ENCODE results near the gene LYPLA2. TPM values are rescaled to one million over a fixed set of nuclear protein-coding genes. Genes with fewer than 3 reads are reported as not detected.

Gene LYPLA2
- total and polyA plus RNA-seq, 2 of the 4 experiments (the other 2 are of a cell fraction) = 44.3 to 78.6 TPM

DNA sequence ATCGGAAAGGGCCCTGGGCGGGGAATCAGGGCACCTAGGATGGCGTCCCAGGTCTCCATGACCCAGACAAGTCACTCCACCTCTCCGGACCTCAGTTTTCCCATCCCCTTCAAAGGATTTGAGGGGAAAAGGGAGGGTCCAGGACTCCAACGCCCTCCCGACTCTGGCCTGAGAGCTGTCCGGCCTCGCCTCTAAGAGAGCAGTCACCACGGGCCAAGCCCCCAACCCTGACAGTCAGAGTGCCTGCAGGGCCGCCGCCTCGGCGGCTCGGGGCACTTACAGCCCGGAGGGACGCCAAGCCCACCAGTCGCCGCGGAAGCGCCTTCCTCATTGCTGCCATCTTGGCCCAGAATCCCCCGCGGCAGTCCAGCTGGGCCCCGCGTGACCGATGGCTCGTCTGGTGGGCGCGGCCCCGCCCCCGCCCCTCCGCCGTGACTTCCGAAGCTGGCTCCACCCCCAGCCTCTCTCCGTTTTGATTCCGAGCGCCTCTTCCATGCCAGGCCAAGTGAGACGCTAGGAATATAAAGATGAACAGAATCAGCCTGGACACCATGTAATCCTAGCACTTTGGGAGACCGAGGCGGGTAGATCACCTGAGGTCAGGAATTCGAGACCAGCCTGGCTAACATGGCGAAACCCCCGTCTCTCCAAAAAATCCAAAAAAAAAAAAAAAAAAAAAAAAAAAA lies 34.3 kb downstream of the LYPLA2 start, which contains the start of gene HMGCL:
Gene HMGCL (minus strand): TSS at position 354 of the 686 bp plus-strand sequence. CDS start 14 bp downstream, at position 340.
- H4K91ac ChIP-seq (ENCODE audit: insufficient read depth, low read depth, low read length) = peak within 1 kb of the TSS; percentile 68
- ATAC-seq (ENCODE audit: low read depth) (peak; percentile 99), DNase-seq (peak; percentile 84)
- H3K27ac ChIP-seq (ENCODE audit: insufficient read depth, low read length) = peak within 1 kb of the TSS; percentile 99
- H3K4me2 ChIP-seq (ENCODE audit: low read depth, low read length) = peak within 1 kb of the TSS; percentile 89
- dilution Hi-C loops (cut with HindIII; ENCODE audit: low sequenced_read_pairs, unreplicated experiment) = no loop called here
- in situ Hi-C loops (cut with MboI; ENCODE audit: low sequenced_read_pairs) = no loop called here
- H4K20me1 ChIP-seq (ENCODE audit: insufficient read depth, low read length) = no peaks in the 10 kb centered on the region
- H4K8ac ChIP-seq (ENCODE audit: low read depth in 2 of 2, low read length in 2 of 2) = peak within 1 kb of the TSS; percentile 96 to 100
- peak within 1 kb of the TSS; percentile 90 for H3K18ac ChIP-seq (ENCODE audit: low read depth, low read length)
- peak within 1 kb of the TSS; percentile 6; the same call in 1 of the 2 replicates for H3K23ac ChIP-seq (ENCODE audit: low read depth, low read length)
- peak within 1 kb of the TSS; percentile 31 for H2AK5ac ChIP-seq (ENCODE audit: low read depth, low read length)
- H2BK5ac ChIP-seq (ENCODE audit: low read depth, low read length, poor library complexity, severe bottlenecking) = peak within 1 kb of the TSS; percentile 91
- 0% methylated on average over 20 of the region's 42 CpGs; no CpG with 5 or more reads in 1 of the 2 experiments for WGBS, 2 experiments (ENCODE audit: extremely low coverage in 2 of 2, insufficient read length in 1 of 2)
- H2AFZ ChIP-seq (replicated peaks; ENCODE audit: low read length, poor library complexity) = peak within 1 kb of the TSS; percentile 96
- ChIA-PET CTCF (no interaction called here), POLR2A (ENCODE audit: unreplicated experiment) (interaction anchor here (0.5 to 0.9 kb wide), 2 partner anchors 14 to 36 kb away, joined by 3 to 5 read pairs; no protein-coding TSS in a partner anchor)
- peak within 1 kb of the TSS; percentile 97 for H2AK9ac ChIP-seq (replicated peaks; ENCODE audit: low read depth, low read length, poor library complexity)
- H2BK120ac ChIP-seq (ENCODE audit: low read depth, low read length) = peak within 1 kb of the TSS; percentile 36
- H3K36me3 ChIP-seq (ENCODE audit: control insufficient read depth, insufficient read depth, low read length) = no peaks in the 10 kb centered on the region
- H3K9me3 ChIP-seq (ENCODE audit: control insufficient read depth, insufficient read depth, low read length) = no peaks in the 10 kb centered on the region
- peak within 1 kb of the TSS; percentile 99 for H3K9ac ChIP-seq (ENCODE audit: low read depth, low read length)
- BruUV-seq (replicated peaks) = no TSS peak
- intact Hi-C loops (cut with micrococcal nuclease) = no loop called here
- H3K14ac ChIP-seq (replicated peaks; ENCODE audit: low read depth, low read length) = peak within 1 kb of the TSS; percentile 98
- peak within 1 kb of the TSS; percentile 99 for H4K5ac ChIP-seq (ENCODE audit: low read depth, low read length)
- H2BK20ac ChIP-seq (ENCODE audit: low read depth, low read length) = no peak within 1 kb of the TSS
- H2BK15ac ChIP-seq (ENCODE audit: low read depth, low read length) = peak within 1 kb of the TSS; percentile 45; the same call in 1 of the 3 replicates
- no peaks in the 10 kb centered on the region for H3K27me3 ChIP-seq (ENCODE audit: control insufficient read depth, insufficient read depth, low read length)
- peaks cover 4% of the 10 kb centered on the region for H3K9me1 ChIP-seq (ENCODE audit: insufficient read depth, low read length)
- H3K56ac ChIP-seq (ENCODE audit: extremely low read depth, insufficient read depth, low read length) = peak within 1 kb of the TSS; percentile 80
- H3K4ac ChIP-seq (ENCODE audit: low read depth, low read length) = peak within 1 kb of the TSS; percentile 81
- TF ChIP-seq CEBPB (IDR thresholded peaks at IDR 0.05; ENCODE audit: low read depth, low read length) = no peak
- TF ChIP-seq, protein P1, sequence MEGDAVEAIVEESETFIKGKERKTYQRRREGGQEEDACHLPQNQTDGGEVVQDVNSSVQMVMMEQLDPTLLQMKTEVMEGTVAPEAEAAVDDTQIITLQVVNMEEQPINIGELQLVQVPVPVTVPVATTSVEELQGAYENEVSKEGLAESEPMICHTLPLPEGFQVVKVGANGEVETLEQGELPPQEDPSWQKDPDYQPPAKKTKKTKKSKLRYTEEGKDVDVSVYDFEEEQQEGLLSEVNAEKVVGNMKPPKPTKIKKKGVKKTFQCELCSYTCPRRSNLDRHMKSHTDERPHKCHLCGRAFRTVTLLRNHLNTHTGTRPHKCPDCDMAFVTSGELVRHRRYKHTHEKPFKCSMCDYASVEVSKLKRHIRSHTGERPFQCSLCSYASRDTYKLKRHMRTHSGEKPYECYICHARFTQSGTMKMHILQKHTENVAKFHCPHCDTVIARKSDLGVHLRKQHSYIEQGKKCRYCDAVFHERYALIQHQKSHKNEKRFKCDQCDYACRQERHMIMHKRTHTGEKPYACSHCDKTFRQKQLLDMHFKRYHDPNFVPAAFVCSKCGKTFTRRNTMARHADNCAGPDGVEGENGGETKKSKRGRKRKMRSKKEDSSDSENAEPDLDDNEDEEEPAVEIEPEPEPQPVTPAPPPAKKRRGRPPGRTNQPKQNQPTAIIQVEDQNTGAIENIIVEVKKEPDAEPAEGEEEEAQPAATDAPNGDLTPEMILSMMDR (conservative IDR thresholded peaks at IDR 0.05; ENCODE audit: low read depth, low read length) = no peak
- peak; percentile 79 for TF ChIP-seq BHLHE40 (IDR thresholded peaks at IDR 0.05; ENCODE audit: low read depth, low read length)
- TF ChIP-seq MAZ (IDR thresholded peaks at IDR 0.05; ENCODE audit: borderline replicate concordance, low read depth, low read length) = peak; percentile 72; the same call in 1 of the 2 replicates
- TF ChIP-seq NFE2L2 (IDR thresholded peaks at IDR 0.05; ENCODE audit: low read depth, low read length) = no peak
- TF ChIP-seq MAFK (IDR thresholded peaks at IDR 0.05; ENCODE audit: low read depth, low read length) = no peak
- TF ChIP-seq POLR2A (IDR thresholded peaks at IDR 0.05; ENCODE audit: low read depth, low read length) = peak; percentile 94
- 0 out of 2 replicates have a peak, but pooled peaks have one; percentile 21 for TF ChIP-seq MXI1 (IDR thresholded peaks at IDR 0.05; ENCODE audit: borderline replicate concordance, low read depth, low read length)
- TF ChIP-seq, protein P2, sequence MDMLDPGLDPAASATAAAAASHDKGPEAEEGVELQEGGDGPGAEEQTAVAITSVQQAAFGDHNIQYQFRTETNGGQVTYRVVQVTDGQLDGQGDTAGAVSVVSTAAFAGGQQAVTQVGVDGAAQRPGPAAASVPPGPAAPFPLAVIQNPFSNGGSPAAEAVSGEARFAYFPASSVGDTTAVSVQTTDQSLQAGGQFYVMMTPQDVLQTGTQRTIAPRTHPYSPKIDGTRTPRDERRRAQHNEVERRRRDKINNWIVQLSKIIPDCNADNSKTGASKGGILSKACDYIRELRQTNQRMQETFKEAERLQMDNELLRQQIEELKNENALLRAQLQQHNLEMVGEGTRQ (IDR thresholded peaks at IDR 0.05; ENCODE audit: low read depth, low read length) = peak; percentile 92
- peaks cover 3% of the 10 kb centered on the region for H3K4me1 ChIP-seq (ENCODE audit: control insufficient read depth, insufficient read depth, low read length)
- peaks cover 14 to 17% of the 10 kb centered on the region in 2 experiments for H3K79me1 ChIP-seq (ENCODE audit: low read depth in 1 of 2, low read length in 2 of 2)
- peak within 1 kb of the TSS; percentile 99 for H3K4me3 ChIP-seq (ENCODE audit: insufficient read depth, low read depth, low read length)

All from IMR-90 (cell line).